GM12801 (cell line): ENCODE data around the gene MDGA2.

Experiments used
- TF ChIP-seq, protein P1 (sequence below): IDR thresholded peaks from one replicate; pipeline ENCODE4 v1.5.1; 2011; ENCODE audit warnings: control low read depth; ENCODE audit not compliant: insufficient read length; ENCODE audit errors: extremely low read depth

Gene MDGA2

DNA sequence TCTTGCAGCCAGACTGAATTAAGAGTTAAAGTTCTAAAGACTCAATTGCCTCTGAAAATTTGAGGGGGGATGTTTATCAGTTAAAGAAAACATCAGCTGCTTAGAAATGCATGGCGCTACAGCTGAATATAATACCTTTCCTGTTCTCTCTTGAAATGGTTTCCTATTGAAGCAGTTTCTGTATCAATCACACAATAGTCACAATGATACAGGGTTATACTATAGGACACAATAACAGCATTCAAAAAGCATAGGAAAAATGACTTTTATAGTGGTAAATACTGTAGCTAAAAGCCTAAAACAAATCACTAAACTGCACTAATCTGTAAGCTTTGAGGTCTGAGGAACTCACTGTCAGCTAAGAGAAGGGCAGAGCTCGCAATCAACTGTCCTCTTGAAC lies 15.2 kb downstream of the MDGA2 start:
- TF ChIP-seq, protein P1, sequence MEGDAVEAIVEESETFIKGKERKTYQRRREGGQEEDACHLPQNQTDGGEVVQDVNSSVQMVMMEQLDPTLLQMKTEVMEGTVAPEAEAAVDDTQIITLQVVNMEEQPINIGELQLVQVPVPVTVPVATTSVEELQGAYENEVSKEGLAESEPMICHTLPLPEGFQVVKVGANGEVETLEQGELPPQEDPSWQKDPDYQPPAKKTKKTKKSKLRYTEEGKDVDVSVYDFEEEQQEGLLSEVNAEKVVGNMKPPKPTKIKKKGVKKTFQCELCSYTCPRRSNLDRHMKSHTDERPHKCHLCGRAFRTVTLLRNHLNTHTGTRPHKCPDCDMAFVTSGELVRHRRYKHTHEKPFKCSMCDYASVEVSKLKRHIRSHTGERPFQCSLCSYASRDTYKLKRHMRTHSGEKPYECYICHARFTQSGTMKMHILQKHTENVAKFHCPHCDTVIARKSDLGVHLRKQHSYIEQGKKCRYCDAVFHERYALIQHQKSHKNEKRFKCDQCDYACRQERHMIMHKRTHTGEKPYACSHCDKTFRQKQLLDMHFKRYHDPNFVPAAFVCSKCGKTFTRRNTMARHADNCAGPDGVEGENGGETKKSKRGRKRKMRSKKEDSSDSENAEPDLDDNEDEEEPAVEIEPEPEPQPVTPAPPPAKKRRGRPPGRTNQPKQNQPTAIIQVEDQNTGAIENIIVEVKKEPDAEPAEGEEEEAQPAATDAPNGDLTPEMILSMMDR = no peak

DNA sequence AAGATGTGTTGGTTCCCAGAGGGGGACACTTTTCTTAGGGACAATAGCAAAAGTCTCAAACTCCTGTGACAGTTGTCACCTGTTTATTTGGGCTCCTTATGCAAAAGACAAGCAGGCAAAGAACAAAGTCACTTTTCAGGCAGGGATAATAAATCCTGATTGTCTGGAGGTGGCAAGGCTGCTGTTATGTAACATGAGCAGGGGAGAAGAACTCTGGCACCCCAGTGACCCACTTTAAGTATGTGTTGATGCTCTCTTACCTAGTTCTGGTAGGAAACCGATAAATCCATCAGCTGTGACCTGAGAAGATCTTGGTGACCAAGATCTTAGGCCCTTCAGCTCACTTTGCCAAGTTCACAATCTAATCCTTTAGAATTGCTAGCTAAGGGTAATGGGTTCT lies 17.4 kb downstream of the MDGA2 start:
- TF ChIP-seq, protein P1 = no peak

DNA sequence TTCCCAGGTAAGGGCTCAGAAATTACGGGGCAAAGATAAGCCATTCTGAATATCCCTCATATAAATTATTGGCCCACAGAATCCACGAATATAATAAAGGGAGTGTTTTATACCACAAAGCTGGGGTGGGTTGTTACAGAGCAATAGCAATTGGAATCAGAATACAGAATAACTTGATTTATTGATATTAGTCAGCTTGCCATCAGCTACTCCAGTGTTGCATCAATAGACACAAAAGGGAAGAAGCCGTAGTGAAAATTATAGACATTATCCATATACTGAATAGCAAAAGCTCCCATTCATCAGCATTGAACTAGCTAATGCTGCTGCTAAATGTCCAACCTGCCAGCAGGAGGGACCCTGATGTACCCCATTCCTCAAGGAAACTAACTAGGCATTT lies 18.3 kb downstream of the MDGA2 start:
- TF ChIP-seq, protein P1 = no peak

DNA sequence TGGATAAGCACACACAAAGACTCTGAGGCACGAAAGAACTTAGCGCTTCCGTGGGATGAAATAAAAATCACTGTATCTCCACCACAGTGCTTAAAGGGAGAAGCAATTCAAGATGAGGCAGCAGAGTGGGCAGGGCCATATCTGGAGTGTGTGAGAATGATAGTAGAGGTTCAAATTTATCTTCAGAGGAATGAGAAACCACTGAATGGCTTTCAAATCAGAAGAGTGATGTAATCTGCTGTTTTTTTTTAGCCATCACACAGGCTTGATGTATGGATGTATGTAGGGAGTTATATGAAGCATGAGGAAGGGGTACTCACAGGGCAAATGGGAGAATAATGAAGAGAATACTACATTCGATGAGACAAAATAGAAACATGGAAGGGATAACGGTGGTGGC lies 24.1 kb downstream of the MDGA2 start:
- TF ChIP-seq, protein P1 = no peak

DNA sequence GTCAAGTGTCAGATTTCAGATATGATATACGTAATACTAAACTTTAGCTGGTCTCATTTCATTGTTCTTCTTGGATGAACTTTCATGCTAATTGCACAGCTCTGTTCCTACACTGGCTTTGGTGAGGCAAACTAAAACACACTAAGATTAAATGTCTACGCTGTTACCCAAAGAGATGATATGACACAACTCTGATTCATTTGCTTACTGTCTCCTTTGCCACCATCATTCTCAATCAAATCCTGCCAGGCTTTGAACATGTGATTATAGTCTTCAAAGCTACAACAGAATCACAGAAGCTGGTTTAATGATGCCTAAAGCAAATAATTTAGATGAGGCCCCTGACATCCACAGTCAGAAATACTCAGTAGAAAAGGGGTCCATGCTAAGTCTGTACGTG lies 37.7 kb downstream of the MDGA2 start:
- TF ChIP-seq, protein P1 = no peak

DNA sequence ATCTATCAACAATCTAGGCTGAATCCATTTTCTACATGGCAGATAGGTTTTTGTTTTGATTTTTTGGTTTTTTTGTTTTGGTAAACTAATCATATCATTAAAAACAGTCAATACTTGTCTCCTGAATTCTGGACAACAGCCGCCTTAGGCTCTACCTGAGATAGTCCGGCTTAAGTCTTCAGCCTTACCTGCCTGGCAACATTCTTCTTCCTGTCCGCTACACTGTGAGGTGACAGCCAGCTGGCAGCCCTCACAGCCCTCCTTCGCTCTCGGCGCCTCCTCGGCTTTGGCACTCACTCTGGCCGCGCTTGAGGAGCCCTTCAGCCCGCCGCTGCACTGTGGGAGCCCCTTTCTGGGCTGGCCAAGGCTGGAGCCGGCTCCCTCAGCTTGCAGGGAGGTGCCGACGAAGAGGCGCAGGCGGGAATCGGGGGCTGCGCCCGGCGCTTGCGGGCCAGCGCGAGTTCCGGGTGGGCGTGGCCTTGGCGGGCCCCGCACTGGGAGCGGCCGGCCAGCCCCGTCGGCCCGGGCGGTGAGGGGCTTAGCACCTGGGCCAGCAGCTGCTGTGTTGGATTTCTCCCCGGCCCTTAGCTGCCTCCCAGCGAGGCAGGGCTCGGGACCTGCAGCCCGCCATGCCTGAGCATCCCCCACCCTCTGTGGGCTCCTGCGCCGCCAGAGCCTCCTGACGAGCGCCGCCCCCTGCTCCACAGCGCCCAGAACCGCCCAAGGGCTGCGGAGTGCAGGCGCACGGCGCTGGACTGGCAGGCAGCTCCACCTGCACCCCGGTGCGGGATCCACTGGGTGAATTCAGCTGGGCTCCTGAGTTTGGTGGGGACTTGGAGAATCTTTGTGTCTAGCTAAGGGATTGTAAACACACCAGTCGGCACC lies 49.0 kb downstream of the MDGA2 start:
- TF ChIP-seq, protein P1 = no peak

DNA sequence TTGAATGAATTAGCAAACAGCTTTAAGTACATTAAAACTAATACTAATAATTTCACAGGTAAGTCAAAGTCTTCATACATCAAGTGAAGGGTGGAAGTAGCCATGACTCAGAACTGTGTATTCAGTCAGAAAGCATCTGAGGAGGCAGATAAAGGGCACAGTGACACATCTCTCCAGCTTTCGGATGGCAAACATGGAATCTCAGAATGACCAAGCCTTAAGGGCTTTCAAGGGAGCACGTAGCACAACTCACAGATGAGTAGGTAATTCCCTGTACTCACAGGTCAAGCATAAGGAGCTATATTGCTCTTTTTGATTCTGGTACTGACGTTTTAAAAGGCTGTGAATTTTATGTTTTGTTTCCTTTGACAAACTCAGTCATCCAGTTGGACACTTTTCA lies 56.0 kb downstream of the MDGA2 start:
- TF ChIP-seq, protein P1 = no peak
